Choroid plexus epithelial cell (primary cell): ENCODE data around the gene APPL1.

Experiments used
- DNase-seq: peaks from one replicate; pipeline ENCODE4 v3.0.0-alpha.2; 2010; ENCODE audit warnings: low read depth
- H3K4me3 ChIP-seq: 2 replicates; pipeline ENCODE4 v1.5.1; 2011; ENCODE audit warnings: low read depth, mild to moderate bottlenecking, control low read depth, low read length, moderate library complexity
- CTCF ChIP-seq: conservative IDR thresholded peaks from 2 replicates; pipeline ENCODE4 v1.5.1; 2011; ENCODE audit warnings: low read depth, mild to moderate bottlenecking, control low read depth, inconsistent platforms, low read length, moderate library complexity

The APPL1 gene

GRCh38 chr3:57234613-57235575 lies 7.4 kb downstream of the APPL1 start:
- no peak for DNase-seq
- TF ChIP-seq CTCF = no peak
- no peak overlapping the region for H3K4me3 ChIP-seq

- no peak for TF ChIP-seq CTCF
- H3K4me3 ChIP-seq = no peak overlapping the region
Observed at GRCh38 chr3:57244946-57245345, 17.4 kb downstream of the APPL1 start.

GRCh38 chr3:57252404-57252803 lies 24.9 kb downstream of the APPL1 start:
- DNase-seq = no peak
- TF ChIP-seq CTCF = no peak
- H3K4me3 ChIP-seq = no peak overlapping the region

More at GRCh38 chr3:57244946-57245345, 17.4 kb downstream of the APPL1 start:
- no peak for DNase-seq

GRCh38 chr3:57256844-57257243 lies 29.3 kb downstream of the APPL1 start:
- no peak for DNase-seq
- TF ChIP-seq CTCF = no peak
- H3K4me3 ChIP-seq = no peak overlapping the region

GRCh38 chr3:57257678-57258077 lies 30.1 kb downstream of the APPL1 start:
- TF ChIP-seq CTCF = no peak
- no peak for DNase-seq
- no peak overlapping the region for H3K4me3 ChIP-seq

GRCh38 chr3:57261119-57261518 lies 33.6 kb downstream of the APPL1 start:
- no peak overlapping the region for H3K4me3 ChIP-seq
- DNase-seq = no peak
- TF ChIP-seq CTCF = no peak

GRCh38 chr3:57261929-57262328 lies 34.4 kb downstream of the APPL1 start:
- no peak overlapping the region for H3K4me3 ChIP-seq
- no peak for DNase-seq
- TF ChIP-seq CTCF = no peak
